HepG2 (cell line): ENCODE data around the gene MYL9. TPM values are rescaled to one million over a fixed set of nuclear protein-coding genes. Genes with fewer than 3 reads are reported as not detected.

Experiments
- ARID2 ChIP-seq: sonication (generic); formaldehyde crosslinking; IDR thresholded peaks from 2 replicates; pipeline ENCODE4 v1.8.1; 2022; ENCODE audit warnings: mild to moderate bottlenecking, missing genetic modification reagents, borderline replicate concordance
- BORCS8-MEF2B ChIP-seq: sonication (generic); formaldehyde crosslinking; IDR thresholded peaks from 2 replicates; pipeline ENCODE4 v1.8.0; 2022; ENCODE audit warnings: mild to moderate bottlenecking, missing genetic modification reagents
- CAMTA2 ChIP-seq: sonication (generic); formaldehyde crosslinking; IDR thresholded peaks from 2 replicates; pipeline ENCODE4 v1.4.0; 2020; ENCODE audit warnings: mild to moderate bottlenecking, missing genetic modification reagents, borderline replicate concordance
- HMG20A ChIP-seq: IDR thresholded peaks from 2 replicates; pipeline ENCODE4 v1.6.1; 2016; ENCODE audit warnings: borderline replicate concordance
- KAT7 ChIP-seq: IDR thresholded peaks from 2 replicates; pipeline ENCODE4 v1.6.1; 2018; ENCODE audit warnings: borderline replicate concordance, missing compliant biosample characterization
- KLF9 ChIP-seq: IDR thresholded peaks from 2 replicates; pipeline ENCODE4 v1.6.1; 2016; ENCODE audit warnings: low read depth
- MTF2 ChIP-seq: sonication (generic); formaldehyde crosslinking; IDR thresholded peaks from 2 replicates; pipeline ENCODE4 v1.5.0; 2020; ENCODE audit warnings: missing genetic modification reagents, borderline replicate concordance
- NCOA1 ChIP-seq: sonication (generic); formaldehyde crosslinking; IDR thresholded peaks from 2 replicates; pipeline ENCODE4 v1.9.0; 2021; ENCODE audit warnings: missing genetic modification reagents
- NFKBIZ ChIP-seq: IDR thresholded peaks from 2 replicates; pipeline ENCODE4 v1.6.1; 2018; ENCODE audit warnings: missing genetic modification reagents, missing compliant biosample characterization
- PHF21A ChIP-seq: sonication (generic); formaldehyde crosslinking; IDR thresholded peaks from 2 replicates; pipeline ENCODE4 v1.5.0; 2020; ENCODE audit warnings: mild to moderate bottlenecking, missing genetic modification reagents
- SRY ChIP-seq: sonication (generic); formaldehyde crosslinking; IDR thresholded peaks from 2 replicates; pipeline ENCODE4 v1.8.0; 2022; ENCODE audit warnings: mild to moderate bottlenecking, missing genetic modification reagents
- TAF15 ChIP-seq: fragments of 200-400 bp; formaldehyde crosslinking; IDR thresholded peaks from one replicate; pipeline ENCODE4 v1.6.1; 2018; ENCODE audit warnings: mild to moderate bottlenecking, low read depth, low read length; ENCODE audit not compliant: poor library complexity, severe bottlenecking
- TEAD2 ChIP-seq: sonication (generic); formaldehyde crosslinking; IDR thresholded peaks from 2 replicates; pipeline ENCODE4 v1.9.0; 2021; ENCODE audit warnings: missing genetic modification reagents
- ZNF263 ChIP-seq: sonication (generic); formaldehyde crosslinking; IDR thresholded peaks from 2 replicates; pipeline ENCODE4 v1.4.0; 2020; ENCODE audit warnings: missing genetic modification reagents
- ZNF331 ChIP-seq: sonication (generic); formaldehyde crosslinking; IDR thresholded peaks from 2 replicates; pipeline ENCODE4 v1.4.0; 2020; ENCODE audit warnings: missing genetic modification reagents
- ZNF772 ChIP-seq: sonication (generic); formaldehyde crosslinking; IDR thresholded peaks from 2 replicates; pipeline ENCODE4 v1.5.0; 2020; ENCODE audit warnings: mild to moderate bottlenecking, missing genetic modification reagents
- ZNF776 ChIP-seq: sonication (generic); formaldehyde crosslinking; IDR thresholded peaks from 2 replicates; pipeline ENCODE4 v1.4.0; 2020; ENCODE audit warnings: mild to moderate bottlenecking, missing genetic modification reagents
- ZSCAN20 ChIP-seq: sonication (generic); formaldehyde crosslinking; IDR thresholded peaks from 2 replicates; pipeline ENCODE4 v1.4.0; 2020; ENCODE audit warnings: missing genetic modification reagents, mild to moderate bottlenecking, borderline replicate concordance
- polyA plus RNA-seq, 8 experiments: library from polyadenylated mRNA; depleted of rRNA in 3 of 8; stranded (reverse) in 7 of 8; unstranded in 1 of 8; fragments of >200 nt; fragmentation: Illumina TruSeq in 4 of 8; extraction: Trizol in 4 of 8; gene quantifications; 2 replicates each; pipeline versions ENCODE4 v1.2.1 to v1.2.3, GENCODE V29; 2011 to 2016; ENCODE audit warnings: low read depth in 4 of 8, missing spikeins in 1 of 8, mixed read lengths in 1 of 8; ENCODE audit not compliant: insufficient read depth in 1 of 8
- total RNA-seq, 5 experiments: library from RNA; depleted of rRNA; stranded (reverse); fragments of >200 nt; fragmentation: Illumina TruSeq; extraction: Trizol; gene quantifications; 2 replicates each; pipeline ENCODE4 v1.2.3, GENCODE V29; 2016; ENCODE audit warnings: low read depth in 1 of 5
- TF ChIP-seq, protein P1 (sequence below): sonication (generic); formaldehyde crosslinking; IDR thresholded peaks from 2 replicates; pipeline ENCODE4 v1.4.0; 2020; ENCODE audit warnings: mild to moderate bottlenecking, missing genetic modification reagents
- TF ChIP-seq, protein P2 (sequence below): sonication (generic); formaldehyde crosslinking; IDR thresholded peaks from 2 replicates; pipeline ENCODE4 v1.5.0; 2020; ENCODE audit warnings: mild to moderate bottlenecking, missing genetic modification reagents, moderate library complexity
- TF ChIP-seq, protein P3 (sequence below): sonication (generic); formaldehyde crosslinking; IDR thresholded peaks from 2 replicates; pipeline ENCODE4 v1.8.1; 2023; ENCODE audit warnings: mild to moderate bottlenecking, inconsistent platforms, moderate library complexity, missing genetic modification reagents, borderline replicate concordance
- TF ChIP-seq, protein P4 (sequence below): sonication (generic); formaldehyde crosslinking; IDR thresholded peaks from 2 replicates; pipeline ENCODE4 v1.5.0; 2020; ENCODE audit warnings: mild to moderate bottlenecking, missing genetic modification reagents, borderline replicate concordance

The MYL9 gene
- total and polyA plus RNA-seq, 2 of the 13 experiments (the other 11 are each of a cell fraction or from before 2014, with no cell fraction given) = 0.87 to 2.2 TPM

DNA sequence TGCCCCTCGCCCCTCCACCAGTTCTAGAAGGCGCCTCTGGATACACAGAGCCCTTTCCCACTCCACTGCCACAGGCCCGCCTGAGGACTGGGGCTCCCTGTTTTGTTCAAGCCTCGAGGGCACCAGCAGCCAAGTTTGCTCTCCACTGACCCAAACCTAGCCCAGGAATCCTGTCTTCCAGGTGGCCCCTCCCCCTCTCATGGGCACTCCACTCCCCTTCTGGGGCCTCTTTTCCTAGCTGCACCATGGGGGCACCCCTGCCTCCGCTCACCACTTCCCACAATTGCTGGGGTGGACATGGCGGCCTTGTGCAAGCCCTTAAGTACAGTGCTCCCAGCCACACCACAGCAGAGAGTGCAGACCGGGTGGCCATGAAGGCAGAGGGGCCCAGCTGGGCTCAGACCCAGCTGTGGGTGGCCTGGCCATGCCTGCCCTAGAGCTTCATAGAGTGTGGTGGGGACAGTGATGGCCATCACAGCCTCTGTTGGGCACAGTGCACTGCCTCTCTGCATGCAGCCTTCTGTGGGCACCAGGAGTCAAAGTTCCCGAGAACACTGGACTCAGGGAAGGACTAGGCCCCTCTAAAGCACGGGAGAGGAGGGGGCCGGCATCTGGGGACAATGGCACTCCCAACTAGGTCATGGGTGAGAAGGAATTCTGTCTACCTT, 1.3 kb downstream of the MYL9 start (continued):
- TF ChIP-seq, protein P1, sequence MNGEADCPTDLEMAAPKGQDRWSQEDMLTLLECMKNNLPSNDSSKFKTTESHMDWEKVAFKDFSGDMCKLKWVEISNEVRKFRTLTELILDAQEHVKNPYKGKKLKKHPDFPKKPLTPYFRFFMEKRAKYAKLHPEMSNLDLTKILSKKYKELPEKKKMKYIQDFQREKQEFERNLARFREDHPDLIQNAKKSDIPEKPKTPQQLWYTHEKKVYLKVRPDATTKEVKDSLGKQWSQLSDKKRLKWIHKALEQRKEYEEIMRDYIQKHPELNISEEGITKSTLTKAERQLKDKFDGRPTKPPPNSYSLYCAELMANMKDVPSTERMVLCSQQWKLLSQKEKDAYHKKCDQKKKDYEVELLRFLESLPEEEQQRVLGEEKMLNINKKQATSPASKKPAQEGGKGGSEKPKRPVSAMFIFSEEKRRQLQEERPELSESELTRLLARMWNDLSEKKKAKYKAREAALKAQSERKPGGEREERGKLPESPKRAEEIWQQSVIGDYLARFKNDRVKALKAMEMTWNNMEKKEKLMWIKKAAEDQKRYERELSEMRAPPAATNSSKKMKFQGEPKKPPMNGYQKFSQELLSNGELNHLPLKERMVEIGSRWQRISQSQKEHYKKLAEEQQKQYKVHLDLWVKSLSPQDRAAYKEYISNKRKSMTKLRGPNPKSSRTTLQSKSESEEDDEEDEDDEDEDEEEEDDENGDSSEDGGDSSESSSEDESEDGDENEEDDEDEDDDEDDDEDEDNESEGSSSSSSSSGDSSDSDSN (CRISPR knock-in tag) = 0 out of 2 replicates have a peak, but pooled peaks have one; percentile 3
- TF ChIP-seq PHF21A (CRISPR knock-in tag) (no peak), ZSCAN20 (CRISPR knock-in tag) (no peak), TEAD2 (CRISPR knock-in tag) (no peak), CAMTA2 (CRISPR knock-in tag) (no peak), NFKBIZ (CRISPR knock-in tag) (no peak), ZNF263 (CRISPR knock-in tag) (peak; percentile 21; the same call in 1 of the 2 replicates), KAT7 (CRISPR knock-in tag) (no peak), ZNF331 (CRISPR knock-in tag) (no peak), ZNF772 (CRISPR knock-in tag) (no peak), KLF9 (no peak), BORCS8-MEF2B (CRISPR knock-in tag) (no peak), HMG20A (CRISPR knock-in tag) (no peak), NCOA1 (0 out of 2 replicates have a peak, but pooled peaks have one; percentile 6), ZNF776 (CRISPR knock-in tag) (no peak; the same call in 1 of the 2 replicates), ARID2 (no peak), SRY (CRISPR knock-in tag) (no peak), TAF15 (no peak), MTF2 (CRISPR knock-in tag) (no peak)
- TF ChIP-seq, protein P2, sequence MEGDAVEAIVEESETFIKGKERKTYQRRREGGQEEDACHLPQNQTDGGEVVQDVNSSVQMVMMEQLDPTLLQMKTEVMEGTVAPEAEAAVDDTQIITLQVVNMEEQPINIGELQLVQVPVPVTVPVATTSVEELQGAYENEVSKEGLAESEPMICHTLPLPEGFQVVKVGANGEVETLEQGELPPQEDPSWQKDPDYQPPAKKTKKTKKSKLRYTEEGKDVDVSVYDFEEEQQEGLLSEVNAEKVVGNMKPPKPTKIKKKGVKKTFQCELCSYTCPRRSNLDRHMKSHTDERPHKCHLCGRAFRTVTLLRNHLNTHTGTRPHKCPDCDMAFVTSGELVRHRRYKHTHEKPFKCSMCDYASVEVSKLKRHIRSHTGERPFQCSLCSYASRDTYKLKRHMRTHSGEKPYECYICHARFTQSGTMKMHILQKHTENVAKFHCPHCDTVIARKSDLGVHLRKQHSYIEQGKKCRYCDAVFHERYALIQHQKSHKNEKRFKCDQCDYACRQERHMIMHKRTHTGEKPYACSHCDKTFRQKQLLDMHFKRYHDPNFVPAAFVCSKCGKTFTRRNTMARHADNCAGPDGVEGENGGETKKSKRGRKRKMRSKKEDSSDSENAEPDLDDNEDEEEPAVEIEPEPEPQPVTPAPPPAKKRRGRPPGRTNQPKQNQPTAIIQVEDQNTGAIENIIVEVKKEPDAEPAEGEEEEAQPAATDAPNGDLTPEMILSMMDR (CRISPR knock-in tag) = no peak
- TF ChIP-seq, protein P3, sequence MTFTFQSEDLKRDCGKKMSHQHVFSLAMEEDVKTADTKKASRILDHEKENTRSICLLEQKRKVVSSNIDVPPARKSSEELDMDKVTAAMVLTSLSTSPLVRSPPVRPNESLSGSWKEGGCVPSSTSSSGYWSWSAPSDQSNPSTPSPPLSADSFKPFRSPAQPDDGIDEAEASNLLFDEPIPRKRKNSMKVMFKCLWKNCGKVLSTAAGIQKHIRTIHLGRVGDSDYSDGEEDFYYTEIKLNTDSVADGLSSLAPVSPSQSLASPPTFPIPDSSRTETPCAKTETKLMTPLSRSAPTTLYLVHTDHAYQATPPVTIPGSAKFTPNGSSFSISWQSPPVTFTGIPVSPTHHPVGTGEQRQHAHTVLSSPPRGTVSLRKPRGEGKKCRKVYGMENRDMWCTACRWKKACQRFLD (CRISPR knock-in tag) = no peak
- TF ChIP-seq, protein P4, sequence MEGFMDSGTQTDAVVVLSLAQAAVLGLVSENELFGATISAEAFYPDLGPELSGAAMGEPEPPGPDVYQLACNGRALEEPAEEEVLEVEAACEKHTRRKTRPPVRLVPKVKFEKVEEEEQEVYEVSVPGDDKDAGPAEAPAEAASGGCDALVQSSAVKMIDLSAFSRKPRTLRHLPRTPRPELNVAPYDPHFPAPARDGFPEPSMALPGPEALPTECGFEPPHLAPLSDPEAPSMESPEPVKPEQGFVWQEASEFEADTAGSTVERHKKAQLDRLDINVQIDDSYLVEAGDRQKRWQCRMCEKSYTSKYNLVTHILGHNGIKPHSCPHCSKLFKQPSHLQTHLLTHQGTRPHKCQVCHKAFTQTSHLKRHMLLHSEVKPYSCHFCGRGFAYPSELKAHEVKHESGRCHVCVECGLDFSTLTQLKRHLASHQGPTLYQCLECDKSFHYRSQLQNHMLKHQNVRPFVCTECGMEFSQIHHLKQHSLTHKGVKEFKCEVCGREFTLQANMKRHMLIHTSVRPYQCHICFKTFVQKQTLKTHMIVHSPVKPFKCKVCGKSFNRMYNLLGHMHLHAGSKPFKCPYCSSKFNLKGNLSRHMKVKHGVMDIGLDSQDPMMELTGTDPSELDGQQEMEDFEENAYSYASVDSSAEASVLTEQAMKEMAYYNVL (CRISPR knock-in tag) = 0 out of 2 replicates have a peak, but pooled peaks have one; percentile 37
- TF ChIP-seq, all 625 proteins: peak for 21
